ENCODE data around the gene ZNF627.

GRCh38 chr19:11598746-11599145 lies 1.5 kb downstream of the ZNF627 start:
- TF ChIP-seq CTCF (IDR thresholded peaks at IDR 0.05), result no peak
- TF ChIP-seq POLR2A (IDR thresholded peaks at IDR 0.05), result no peak
